Lung (tissue), 12 donors: ENCODE measurements around the gene OR2T1. TPM values are rescaled to one million over a fixed set of nuclear protein-coding genes. Genes with fewer than 3 reads are reported as not detected.

Experiments used
- ATAC-seq: fragments of 200-7000 bp; cut with Tn5 transposase; one replicate; pipeline ENCODE4 v1.9.1; 2020; ENCODE audit warnings: moderate number of reproducible peaks; ENCODE audit not compliant: insufficient read depth, low FRiP score
- DNase-seq, 3 donors: peaks; one replicate each; pipeline ENCODE4 v3.0.0-alpha.2; 2013 to 2017
- H3K27ac ChIP-seq, 2 donors: one replicate each; pipeline ENCODE4 v1.5.1; 2013; ENCODE audit warnings: mild to moderate bottlenecking in 2 of 2, moderate library complexity in 2 of 2, control low read depth in 1 of 2, inconsistent platforms in 1 of 2, low read depth in 1 of 2, low read length in 1 of 2
- H3K27me3 ChIP-seq, 3 donors: one replicate each; pipeline ENCODE4 v1.5.1; 2013; ENCODE audit warnings: low read length in 2 of 3; ENCODE audit not compliant: control insufficient read depth in 3 of 3, insufficient read depth in 3 of 3
- H3K36me3 ChIP-seq, 4 donors: one replicate each; pipeline ENCODE4 v1.5.1; 2013; ENCODE audit warnings: low read length in 4 of 4, mild to moderate bottlenecking in 1 of 4, moderate library complexity in 1 of 4; ENCODE audit not compliant: control insufficient read depth in 4 of 4, insufficient read depth in 4 of 4
- H3K4me1 ChIP-seq, 5 donors: one replicate each; pipeline ENCODE4 v1.5.1; 2013; ENCODE audit warnings: low read length in 5 of 5, mild to moderate bottlenecking in 2 of 5, moderate library complexity in 1 of 5; ENCODE audit not compliant: control insufficient read depth in 5 of 5, insufficient read depth in 5 of 5
- H3K4me3 ChIP-seq: one replicate; pipeline ENCODE4 v1.5.1; 2013; ENCODE audit warnings: mild to moderate bottlenecking, control low read depth, moderate library complexity
- H3K9ac ChIP-seq, 2 donors: one replicate each; pipeline ENCODE4 v1.5.1; 2013; ENCODE audit warnings: low read length in 2 of 2, control low read depth in 1 of 2; ENCODE audit not compliant: insufficient read depth in 1 of 2
- H3K9me3 ChIP-seq, 4 donors: one replicate each; pipeline ENCODE4 v1.5.1; 2013; ENCODE audit warnings: low read length in 3 of 4, mild to moderate bottlenecking in 1 of 4, moderate library complexity in 1 of 4; ENCODE audit not compliant: control insufficient read depth in 4 of 4, insufficient read depth in 3 of 4
- CTCF ChIP-seq: IDR thresholded peaks from 2 replicates; pipeline ENCODE4 v1.5.1; 2012; ENCODE audit warnings: mild to moderate bottlenecking; ENCODE audit errors: control extremely low read depth, extremely low read depth
- WGBS, 2 donors: extraction: QIAGEN DNeasy Blood & Tissue Kit; methylation state at CpG; one replicate each; pipeline ENCODE4 v1.1.7; 2013; 5-methylcytosine and 5-hydroxymethylcytosine counted together
- polyA plus RNA-seq, 2 donors: library from polyadenylated mRNA; stranded (reverse); fragments of 200-250 nt; gene quantifications; one replicate each; pipeline ENCODE4 v1.2.1, GENCODE V29; 2013
- total RNA-seq, 2 donors: library from RNA; depleted of rRNA in 1 of 2; stranded (reverse); fragments of >200 nt in 1 of 2; gene quantifications; one replicate each; pipeline ENCODE4 v1.2.1, GENCODE V29; 2014 to 2021
- donor health status: control.
- donor health status: control.
- donor health status: Bipolar disorder and iron deficiency.
- donor health status: healthy.
- donor health status: DM: yes; HTN: yes; CAD: no.

Gene OR2T1
- total and polyA plus RNA-seq, 4 donors = not detected

- peaks cover 0 to 10% (median 4%) of the 10 kb centered on the region in 4 donors for H3K9me3 ChIP-seq
- H3K4me1 ChIP-seq = no peaks in the 10 kb centered on the region
- no peaks in the 10 kb centered on the region for H3K27me3 ChIP-seq
- no peak for TF ChIP-seq CTCF
- no peaks in the 10 kb centered on the region for H3K36me3 ChIP-seq
- no peak overlapping the region for H3K27ac ChIP-seq
- H3K9ac ChIP-seq = no peak overlapping the region
- no peak for ATAC-seq
- no peak overlapping the region for H3K4me3 ChIP-seq
- DNase-seq = no peak
- WGBS, 2 donors = 30 to 57% methylated on average over 3 of the region's 3 CpGs
Observed at GRCh38 chr1:248376916-248377315, 25.9 kb upstream of the OR2T1 start.

- Histone ChIP-seq H3K36me3 (no peaks in the 10 kb centered on the region), H3K4me3 (no peak overlapping the region), H3K4me1 (no peaks in the 10 kb centered on the region), H3K9ac (no peak overlapping the region), H3K27ac (no peak overlapping the region), H3K9me3 (no peaks in the 10 kb centered on the region), H3K27me3 (no peaks in the 10 kb centered on the region)
- ATAC-seq (no peak), DNase-seq (no peak)
- 90 to 95% methylated on average over 3 of the region's 3 CpGs for WGBS, 2 donors
- no peak for TF ChIP-seq CTCF
Observed at GRCh38 chr1:248380854-248381253, 22.0 kb upstream of the OR2T1 start.

GRCh38 chr1:248388426-248388825 lies 14.4 kb upstream of the OR2T1 start:
- WGBS, 2 donors = 12 to 51% methylated on average over 2 of the region's 2 CpGs
- Histone ChIP-seq H3K9me3 (peaks cover 0 to 2% (median 0%) of the 10 kb centered on the region in 4 donors), H3K27me3 (no peaks in the 10 kb centered on the region), H3K27ac (no peak overlapping the region), H3K4me1 (no peaks in the 10 kb centered on the region), H3K9ac (no peak overlapping the region), H3K36me3 (no peaks in the 10 kb centered on the region), H3K4me3 (no peak overlapping the region)
- DNase-seq (no peak), ATAC-seq (no peak)
- no peak for TF ChIP-seq CTCF

GRCh38 chr1:248393050-248393449 lies 9.8 kb upstream of the OR2T1 start:
- H3K27me3 ChIP-seq = no peaks in the 10 kb centered on the region
- no peak overlapping the region for H3K9ac ChIP-seq
- no peak overlapping the region for H3K27ac ChIP-seq
- TF ChIP-seq CTCF = no peak
- no peaks in the 10 kb centered on the region for H3K36me3 ChIP-seq
- no peak overlapping the region for H3K4me3 ChIP-seq
- H3K4me1 ChIP-seq = no peaks in the 10 kb centered on the region
- no peak for ATAC-seq
- peaks cover 0 to 2% (median 0%) of the 10 kb centered on the region in 4 donors for H3K9me3 ChIP-seq
- 65 to 83% methylated on average over 2 of the region's 2 CpGs for WGBS, 2 donors
- no peak for DNase-seq
